K562 (cell line): ENCODE measurements around the gene ASIC3. TPM values are rescaled to one million over a fixed set of nuclear protein-coding genes. Genes with fewer than 3 reads are reported as not detected.

Source experiments
- DACH1 ChIP-seq: fragments of 450-650 bp; IDR thresholded peaks from 2 replicates; pipeline ENCODE4 v1.6.1; 2018; ENCODE audit not compliant: partially characterized antibody
- DLX4 ChIP-seq: fragments of 250-450 bp; sonication (Bioruptor Pico); IDR thresholded peaks from 2 replicates; pipeline ENCODE4 v1.6.1; 2021; ENCODE audit warnings: mild to moderate bottlenecking
- HMG20A ChIP-seq: fragments of 450-650 bp; formaldehyde crosslinking; conservative IDR thresholded peaks from 2 replicates; pipeline ENCODE4 v1.4.0; 2020; ENCODE audit warnings: mild to moderate bottlenecking, mixed read lengths
- MCM5 ChIP-seq: fragments of 450-650 bp; IDR thresholded peaks from 2 replicates; pipeline ENCODE4 v1.6.1; 2016; ENCODE audit warnings: low read depth
- MITF ChIP-seq: IDR thresholded peaks from 2 replicates; pipeline ENCODE4 v1.6.1; 2014; ENCODE audit warnings: antibody characterized with exemption
- REST ChIP-seq, 2 experiments: fragments of 450-650 bp; formaldehyde crosslinking in 1 of 2; IDR thresholded peaks; 2 replicates each; pipeline versions ENCODE4 v1.4.0 to v1.6.1; 2014 to 2020; ENCODE audit warnings: mild to moderate bottlenecking in 2 of 2, borderline replicate concordance in 1 of 2, low read depth in 1 of 2
- RREB1 ChIP-seq: fragments of 250-450 bp; sonication (Bioruptor Pico); IDR thresholded peaks from 2 replicates; pipeline ENCODE4 v1.4.0; 2020
- SMAD1 ChIP-seq: fragments of 150-350 bp; IDR thresholded peaks from 2 replicates; pipeline ENCODE4 v1.6.1; 2014; ENCODE audit warnings: low read length, low read depth; ENCODE audit not compliant: partially characterized antibody
- ZNF431 ChIP-seq: sonication (generic); formaldehyde crosslinking; IDR thresholded peaks from 2 replicates; pipeline ENCODE4 v1.8.0; 2022; ENCODE audit warnings: mild to moderate bottlenecking, missing genetic modification reagents
- polyA plus RNA-seq, 8 experiments: library from polyadenylated mRNA; depleted of rRNA in 4 of 8; stranded (reverse) in 5 of 8; unstranded in 3 of 8; fragments of >200 nt; fragmentation: Nextera tagmentation in 2 of 8; fragmentation: Illumina TruSeq in 1 of 8; extraction: Ambion mirVana in 2 of 8; extraction: Trizol in 1 of 8; gene quantifications; 2 replicates each; pipeline versions ENCODE4 v1.2.1 to v1.2.3, GENCODE V29; 2011 to 2014; ENCODE audit warnings: inconsistent platforms in 1 of 8, missing spikeins in 1 of 8
- total RNA-seq, 7 experiments: library from RNA; depleted of rRNA in 6 of 7; stranded (reverse); fragments of >200 nt in 6 of 7; fragmentation: Illumina TruSeq in 2 of 7; extraction: Trizol in 2 of 7; gene quantifications; 2 replicates each; pipeline versions ENCODE4 v1.2.1 to v1.2.3, GENCODE V29; 2011 to 2021; ENCODE audit warnings: low replicate concordance in 1 of 7

Gene ASIC3
- total and polyA plus RNA-seq, 9 of the 15 experiments (the other 6 are each of a cell fraction or from before 2014, with no cell fraction given): 0.11 to 5.0 (median 0.87) TPM

GRCh38 chr7:151085691-151086620, 37.6 kb downstream of the ASIC3 start, which contains the start of gene AGAP3 (continued):
- TF ChIP-seq RREB1 (CRISPR knock-in tag) (peak; percentile 20; the same call in 1 of the 2 replicates), REST (IDR thresholded peaks at IDR 0.05; ENCODE audit: borderline replicate concordance) (no peak), REST (CRISPR knock-in tag; IDR thresholded peaks at IDR 0.05; ENCODE audit: low read depth) (peak; percentile 71; the same call in 1 of the 2 replicates), ZNF431 (CRISPR knock-in tag) (peak; percentile 48; the same call in 1 of the 2 replicates), MCM5 (no peak), DLX4 (no peak), DACH1 (peak; percentile 64), MITF (peak; percentile 20; the same call in 1 of the 2 replicates), SMAD1 (peak; percentile 23), HMG20A (CRISPR knock-in tag) (no peak)
